ENCODE data around the gene ZNG1B.
"Not testable (repeated sequence)": the region's sequence is repeated elsewhere in the genome, so short reads cannot be mapped to it uniquely, and the experiment has no call there.

DNA sequence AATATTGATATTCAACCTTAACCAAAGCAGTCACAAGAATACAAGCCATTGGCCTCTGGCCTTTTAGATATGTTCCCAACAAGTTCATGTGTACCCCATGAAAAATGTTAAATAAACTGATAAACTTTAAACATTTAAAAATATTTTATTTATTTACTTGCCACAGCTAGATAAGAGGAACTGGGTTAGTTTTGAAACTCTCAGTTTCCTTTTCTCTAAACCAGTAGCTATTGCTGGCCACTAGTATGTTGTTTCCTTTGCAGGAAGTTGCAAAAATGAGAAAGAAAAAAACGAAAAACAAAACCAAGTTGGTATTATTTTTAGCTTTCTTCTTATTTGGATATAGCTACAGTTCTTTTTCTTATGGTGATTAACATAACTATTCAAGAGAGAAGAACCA lies 5.7 kb upstream of the ZNG1B start:
- TF ChIP-seq, protein P1, sequence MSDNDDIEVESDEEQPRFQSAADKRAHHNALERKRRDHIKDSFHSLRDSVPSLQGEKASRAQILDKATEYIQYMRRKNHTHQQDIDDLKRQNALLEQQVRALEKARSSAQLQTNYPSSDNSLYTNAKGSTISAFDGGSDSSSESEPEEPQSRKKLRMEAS (IDR thresholded peaks at IDR 0.05): not testable (repeated sequence)
- not testable (repeated sequence) for TF ChIP-seq KMT2B (CRISPR knock-in tag; IDR thresholded peaks at IDR 0.05); KLF13 (CRISPR knock-in tag; IDR thresholded peaks at IDR 0.05); YY1 (IDR thresholded peaks at IDR 0.05; ENCODE audit: insufficient read depth, insufficient replicate concordance, low read depth, low read length); MAFK (conservative IDR thresholded peaks at IDR 0.05 in 1 of 2, IDR thresholded peaks at IDR 0.05 in 1 of 2; ENCODE audit: low read length in 2 of 2); ZNF30 (CRISPR knock-in tag; IDR thresholded peaks at IDR 0.05); NR2F6 (IDR thresholded peaks at IDR 0.05); NR2F6 (CRISPR knock-in tag; IDR thresholded peaks at IDR 0.05); TBX2 (CRISPR knock-in tag; IDR thresholded peaks at IDR 0.05; ENCODE audit: borderline replicate concordance); HMG20B (CRISPR knock-in tag; conservative IDR thresholded peaks at IDR 0.05); CREB1 (IDR thresholded peaks at IDR 0.05); CREB1 (CRISPR knock-in tag; IDR thresholded peaks at IDR 0.05)
- TF ChIP-seq, protein P2, sequence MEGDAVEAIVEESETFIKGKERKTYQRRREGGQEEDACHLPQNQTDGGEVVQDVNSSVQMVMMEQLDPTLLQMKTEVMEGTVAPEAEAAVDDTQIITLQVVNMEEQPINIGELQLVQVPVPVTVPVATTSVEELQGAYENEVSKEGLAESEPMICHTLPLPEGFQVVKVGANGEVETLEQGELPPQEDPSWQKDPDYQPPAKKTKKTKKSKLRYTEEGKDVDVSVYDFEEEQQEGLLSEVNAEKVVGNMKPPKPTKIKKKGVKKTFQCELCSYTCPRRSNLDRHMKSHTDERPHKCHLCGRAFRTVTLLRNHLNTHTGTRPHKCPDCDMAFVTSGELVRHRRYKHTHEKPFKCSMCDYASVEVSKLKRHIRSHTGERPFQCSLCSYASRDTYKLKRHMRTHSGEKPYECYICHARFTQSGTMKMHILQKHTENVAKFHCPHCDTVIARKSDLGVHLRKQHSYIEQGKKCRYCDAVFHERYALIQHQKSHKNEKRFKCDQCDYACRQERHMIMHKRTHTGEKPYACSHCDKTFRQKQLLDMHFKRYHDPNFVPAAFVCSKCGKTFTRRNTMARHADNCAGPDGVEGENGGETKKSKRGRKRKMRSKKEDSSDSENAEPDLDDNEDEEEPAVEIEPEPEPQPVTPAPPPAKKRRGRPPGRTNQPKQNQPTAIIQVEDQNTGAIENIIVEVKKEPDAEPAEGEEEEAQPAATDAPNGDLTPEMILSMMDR (CRISPR knock-in tag; IDR thresholded peaks at IDR 0.05): not testable (repeated sequence)
- TF ChIP-seq, protein P3, sequence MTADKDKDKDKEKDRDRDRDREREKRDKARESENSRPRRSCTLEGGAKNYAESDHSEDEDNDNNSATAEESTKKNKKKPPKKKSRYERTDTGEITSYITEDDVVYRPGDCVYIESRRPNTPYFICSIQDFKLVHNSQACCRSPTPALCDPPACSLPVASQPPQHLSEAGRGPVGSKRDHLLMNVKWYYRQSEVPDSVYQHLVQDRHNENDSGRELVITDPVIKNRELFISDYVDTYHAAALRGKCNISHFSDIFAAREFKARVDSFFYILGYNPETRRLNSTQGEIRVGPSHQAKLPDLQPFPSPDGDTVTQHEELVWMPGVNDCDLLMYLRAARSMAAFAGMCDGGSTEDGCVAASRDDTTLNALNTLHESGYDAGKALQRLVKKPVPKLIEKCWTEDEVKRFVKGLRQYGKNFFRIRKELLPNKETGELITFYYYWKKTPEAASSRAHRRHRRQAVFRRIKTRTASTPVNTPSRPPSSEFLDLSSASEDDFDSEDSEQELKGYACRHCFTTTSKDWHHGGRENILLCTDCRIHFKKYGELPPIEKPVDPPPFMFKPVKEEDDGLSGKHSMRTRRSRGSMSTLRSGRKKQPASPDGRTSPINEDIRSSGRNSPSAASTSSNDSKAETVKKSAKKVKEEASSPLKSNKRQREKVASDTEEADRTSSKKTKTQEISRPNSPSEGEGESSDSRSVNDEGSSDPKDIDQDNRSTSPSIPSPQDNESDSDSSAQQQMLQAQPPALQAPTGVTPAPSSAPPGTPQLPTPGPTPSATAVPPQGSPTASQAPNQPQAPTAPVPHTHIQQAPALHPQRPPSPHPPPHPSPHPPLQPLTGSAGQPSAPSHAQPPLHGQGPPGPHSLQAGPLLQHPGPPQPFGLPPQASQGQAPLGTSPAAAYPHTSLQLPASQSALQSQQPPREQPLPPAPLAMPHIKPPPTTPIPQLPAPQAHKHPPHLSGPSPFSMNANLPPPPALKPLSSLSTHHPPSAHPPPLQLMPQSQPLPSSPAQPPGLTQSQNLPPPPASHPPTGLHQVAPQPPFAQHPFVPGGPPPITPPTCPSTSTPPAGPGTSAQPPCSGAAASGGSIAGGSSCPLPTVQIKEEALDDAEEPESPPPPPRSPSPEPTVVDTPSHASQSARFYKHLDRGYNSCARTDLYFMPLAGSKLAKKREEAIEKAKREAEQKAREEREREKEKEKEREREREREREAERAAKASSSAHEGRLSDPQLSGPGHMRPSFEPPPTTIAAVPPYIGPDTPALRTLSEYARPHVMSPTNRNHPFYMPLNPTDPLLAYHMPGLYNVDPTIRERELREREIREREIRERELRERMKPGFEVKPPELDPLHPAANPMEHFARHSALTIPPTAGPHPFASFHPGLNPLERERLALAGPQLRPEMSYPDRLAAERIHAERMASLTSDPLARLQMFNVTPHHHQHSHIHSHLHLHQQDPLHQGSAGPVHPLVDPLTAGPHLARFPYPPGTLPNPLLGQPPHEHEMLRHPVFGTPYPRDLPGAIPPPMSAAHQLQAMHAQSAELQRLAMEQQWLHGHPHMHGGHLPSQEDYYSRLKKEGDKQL (CRISPR knock-in tag; IDR thresholded peaks at IDR 0.05; ENCODE audit: low read depth): not testable (repeated sequence)
- TF ChIP-seq, protein P4, sequence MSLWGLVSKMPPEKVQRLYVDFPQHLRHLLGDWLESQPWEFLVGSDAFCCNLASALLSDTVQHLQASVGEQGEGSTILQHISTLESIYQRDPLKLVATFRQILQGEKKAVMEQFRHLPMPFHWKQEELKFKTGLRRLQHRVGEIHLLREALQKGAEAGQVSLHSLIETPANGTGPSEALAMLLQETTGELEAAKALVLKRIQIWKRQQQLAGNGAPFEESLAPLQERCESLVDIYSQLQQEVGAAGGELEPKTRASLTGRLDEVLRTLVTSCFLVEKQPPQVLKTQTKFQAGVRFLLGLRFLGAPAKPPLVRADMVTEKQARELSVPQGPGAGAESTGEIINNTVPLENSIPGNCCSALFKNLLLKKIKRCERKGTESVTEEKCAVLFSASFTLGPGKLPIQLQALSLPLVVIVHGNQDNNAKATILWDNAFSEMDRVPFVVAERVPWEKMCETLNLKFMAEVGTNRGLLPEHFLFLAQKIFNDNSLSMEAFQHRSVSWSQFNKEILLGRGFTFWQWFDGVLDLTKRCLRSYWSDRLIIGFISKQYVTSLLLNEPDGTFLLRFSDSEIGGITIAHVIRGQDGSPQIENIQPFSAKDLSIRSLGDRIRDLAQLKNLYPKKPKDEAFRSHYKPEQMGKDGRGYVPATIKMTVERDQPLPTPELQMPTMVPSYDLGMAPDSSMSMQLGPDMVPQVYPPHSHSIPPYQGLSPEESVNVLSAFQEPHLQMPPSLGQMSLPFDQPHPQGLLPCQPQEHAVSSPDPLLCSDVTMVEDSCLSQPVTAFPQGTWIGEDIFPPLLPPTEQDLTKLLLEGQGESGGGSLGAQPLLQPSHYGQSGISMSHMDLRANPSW (CRISPR knock-in tag; IDR thresholded peaks at IDR 0.05; ENCODE audit: borderline replicate concordance): not testable (repeated sequence)
